Trophoblast cell (in vitro differentiated cells and primary cell): ENCODE data around the gene PCSK5.
A peak's percentile ranks its signal among the peaks of the same experiment; 100 is the strongest.

Experiments used
- DNase-seq, 2 donors: peaks; one replicate each; pipeline ENCODE4 v3.0.0-alpha.2; 2016
- H2AFZ ChIP-seq: 2 replicates; pipeline ENCODE4 v1.6.1; 2013; ENCODE audit warnings: low read length, moderate library complexity, mild to moderate bottlenecking; ENCODE audit not compliant: insufficient read depth, poor library complexity
- H2AK5ac ChIP-seq: 2 replicates; pipeline ENCODE4 v1.6.1; 2013; ENCODE audit warnings: mild to moderate bottlenecking, low read length
- H2BK120ac ChIP-seq: 2 replicates; pipeline ENCODE4 v1.6.1; 2013; ENCODE audit warnings: low read length, mild to moderate bottlenecking, moderate library complexity; ENCODE audit not compliant: insufficient read depth, poor library complexity
- H2BK12ac ChIP-seq: 2 replicates; pipeline ENCODE4 v1.6.1; 2013; ENCODE audit warnings: mild to moderate bottlenecking, low read length, moderate library complexity
- H2BK5ac ChIP-seq: 2 replicates; pipeline ENCODE4 v1.6.1; 2013; ENCODE audit warnings: low read length, low read depth, moderate library complexity, mild to moderate bottlenecking; ENCODE audit not compliant: poor library complexity
- H3K14ac ChIP-seq: 2 replicates; pipeline ENCODE4 v1.6.1; 2013; ENCODE audit warnings: mild to moderate bottlenecking, low read length
- H3K18ac ChIP-seq: 2 replicates; pipeline ENCODE4 v1.6.1; 2013; ENCODE audit warnings: mild to moderate bottlenecking, low read length
- H3K23ac ChIP-seq: 2 replicates; pipeline ENCODE4 v1.6.1; 2013; ENCODE audit warnings: low read length
- H3K27ac ChIP-seq: 2 replicates; pipeline ENCODE4 v1.5.1; 2013; ENCODE audit warnings: low read depth, mild to moderate bottlenecking, inconsistent platforms, low read length, moderate library complexity
- H3K27me3 ChIP-seq: 2 replicates; pipeline ENCODE4 v1.6.1; 2013; ENCODE audit warnings: inconsistent platforms, mild to moderate bottlenecking, low read length, moderate library complexity; ENCODE audit not compliant: insufficient read depth
- H3K36me3 ChIP-seq, 2 experiments: 1 replicate in 1 of 2; 2 replicates in 1 of 2; pipeline ENCODE4 v1.6.1; 2013; ENCODE audit warnings: low read length in 2 of 2, mild to moderate bottlenecking in 2 of 2, moderate library complexity in 1 of 2; ENCODE audit not compliant: insufficient read depth in 2 of 2, control insufficient read depth in 1 of 2
- H3K4ac ChIP-seq: 2 replicates; pipeline ENCODE4 v1.6.1; 2013; ENCODE audit warnings: low read depth, mild to moderate bottlenecking, low read length, moderate library complexity
- H3K4me1 ChIP-seq, 2 experiments: 1 replicate in 1 of 2; 2 replicates in 1 of 2; pipeline ENCODE4 v1.6.1; 2013; ENCODE audit warnings: low read length in 2 of 2, mild to moderate bottlenecking in 2 of 2, moderate library complexity in 1 of 2; ENCODE audit not compliant: insufficient read depth in 2 of 2, control insufficient read depth in 1 of 2
- H3K4me2 ChIP-seq: 2 replicates; pipeline ENCODE4 v1.6.1; 2013; ENCODE audit warnings: inconsistent platforms, mild to moderate bottlenecking, low read length, moderate library complexity
- H3K4me3 ChIP-seq: 2 replicates; pipeline ENCODE4 v1.5.1; 2013; ENCODE audit warnings: mild to moderate bottlenecking, low read depth, low read length, inconsistent platforms
- H3K79me1 ChIP-seq: one replicate; pipeline ENCODE4 v1.6.1; 2013; ENCODE audit warnings: low read length
- H3K79me2 ChIP-seq: 2 replicates; pipeline ENCODE4 v1.6.1; 2013; ENCODE audit warnings: low read length, mild to moderate bottlenecking; ENCODE audit not compliant: control insufficient read depth, insufficient read depth, poor library complexity
- H3K9ac ChIP-seq: 2 replicates; pipeline ENCODE4 v1.6.1; 2013; ENCODE audit warnings: mild to moderate bottlenecking, low read length
- H3K9me3 ChIP-seq: 2 replicates; pipeline ENCODE4 v1.6.1; 2013; ENCODE audit warnings: low read depth, mild to moderate bottlenecking, control low read depth, inconsistent platforms, low read length; ENCODE audit not compliant: insufficient read depth
- H4K12ac ChIP-seq: 2 replicates; pipeline ENCODE4 v1.6.1; 2013; ENCODE audit warnings: low read depth, mild to moderate bottlenecking, low read length, moderate library complexity
- H4K8ac ChIP-seq: 2 replicates; pipeline ENCODE4 v1.6.1; 2013; ENCODE audit warnings: low read depth, mild to moderate bottlenecking, low read length, moderate library complexity
- H4K91ac ChIP-seq: one replicate; pipeline ENCODE4 v1.6.1; 2013; ENCODE audit warnings: low read depth, mild to moderate bottlenecking, low read length, moderate library complexity
- WGBS: extraction: QIAGEN DNeasy Blood & Tissue Kit; methylation state at CpG from one replicate; pipeline ENCODE4 v1.1.7; 2013; ENCODE audit warnings: missing lambda C conversion rate; ENCODE audit not compliant: insufficient read length, insufficient coverage; ENCODE audit errors: extremely low coverage; 5-methylcytosine and 5-hydroxymethylcytosine counted together

The PCSK5 gene

GRCh38 chr9:75956161-75956560 is 65.7 kb downstream of the PCSK5 start:
- H4K8ac ChIP-seq: no peak overlapping the region
- no peak overlapping the region for H3K4ac ChIP-seq
- no peak overlapping the region for H3K9ac ChIP-seq
- no peak overlapping the region for H2AFZ ChIP-seq
- no peak overlapping the region for H3K14ac ChIP-seq
- peak; percentile 93 to 99 for DNase-seq
- no peak overlapping the region for H3K18ac ChIP-seq
- H2BK5ac ChIP-seq: no peak overlapping the region
- H3K27ac ChIP-seq: no peak overlapping the region
- no peak overlapping the region for H2AK5ac ChIP-seq
- no peak overlapping the region for H2BK12ac ChIP-seq
- no CpG with 5 or more reads among the region's 1 CpG for WGBS
- no peak overlapping the region for H2BK120ac ChIP-seq
- no peak overlapping the region for H3K4me3 ChIP-seq
- no peaks in the 10 kb centered on the region for H3K79me2 ChIP-seq
- no peak overlapping the region for H4K12ac ChIP-seq
- no peaks in the 10 kb centered on the region for H3K9me3 ChIP-seq
- H3K36me3 ChIP-seq: no peaks in the 10 kb centered on the region
- H3K4me2 ChIP-seq: no peak overlapping the region
- H3K79me1 ChIP-seq: no peaks in the 10 kb centered on the region
- H3K23ac ChIP-seq: no peak overlapping the region
- H3K27me3 ChIP-seq: no peaks in the 10 kb centered on the region
- H4K91ac ChIP-seq: no peak overlapping the region
- no peaks in the 10 kb centered on the region for H3K4me1 ChIP-seq

- H4K12ac ChIP-seq: no peak overlapping the region
- no peak overlapping the region for H3K27ac ChIP-seq
- no peak overlapping the region for H3K4ac ChIP-seq
- DNase-seq: no peak
- H2AFZ ChIP-seq: no peak overlapping the region
- H2AK5ac ChIP-seq: no peak overlapping the region
- H3K4me2 ChIP-seq: no peak overlapping the region
- peaks cover 0 to under 1% of the 10 kb centered on the region in 2 experiments for H3K4me1 ChIP-seq
- no peaks in the 10 kb centered on the region for H3K27me3 ChIP-seq
- no peak overlapping the region for H4K91ac ChIP-seq
- no peaks in the 10 kb centered on the region for H3K79me2 ChIP-seq
- no peak overlapping the region for H3K23ac ChIP-seq
- H4K8ac ChIP-seq: no peak overlapping the region
- H3K36me3 ChIP-seq: no peaks in the 10 kb centered on the region
- no peak overlapping the region for H3K18ac ChIP-seq
- no peak overlapping the region for H3K14ac ChIP-seq
- H3K4me3 ChIP-seq: no peak overlapping the region
- no peak overlapping the region for H2BK5ac ChIP-seq
- H3K79me1 ChIP-seq: no peaks in the 10 kb centered on the region
- WGBS: no CpG with 5 or more reads among the region's 3 CpGs
- H2BK12ac ChIP-seq: peak overlapping the region; percentile 9
- no peak overlapping the region for H3K9ac ChIP-seq
- H3K9me3 ChIP-seq: no peaks in the 10 kb centered on the region
- no peak overlapping the region for H2BK120ac ChIP-seq
Measured at GRCh38 chr9:75957116-75957515, 66.6 kb downstream of the PCSK5 start.

GRCh38 chr9:75958226-75958625 is 67.8 kb downstream of the PCSK5 start:
- no peak overlapping the region for H2BK5ac ChIP-seq
- no peak overlapping the region for H2BK120ac ChIP-seq
- no peak overlapping the region for H2AK5ac ChIP-seq
- no peak overlapping the region for H3K27ac ChIP-seq
- peaks cover 0 to 3% of the 10 kb centered on the region in 2 experiments for H3K4me1 ChIP-seq
- no peak for DNase-seq
- no CpG with 5 or more reads among the region's 3 CpGs for WGBS
- H4K12ac ChIP-seq: no peak overlapping the region
- H3K4me2 ChIP-seq: no peak overlapping the region
- H3K36me3 ChIP-seq: no peaks in the 10 kb centered on the region
- H4K91ac ChIP-seq: no peak overlapping the region
- H3K79me1 ChIP-seq: no peaks in the 10 kb centered on the region
- H3K79me2 ChIP-seq: no peaks in the 10 kb centered on the region
- no peaks in the 10 kb centered on the region for H3K27me3 ChIP-seq
- no peak overlapping the region for H3K4ac ChIP-seq
- H3K4me3 ChIP-seq: no peak overlapping the region
- H3K9me3 ChIP-seq: no peaks in the 10 kb centered on the region
- H3K23ac ChIP-seq: no peak overlapping the region
- no peak overlapping the region for H3K18ac ChIP-seq
- H3K9ac ChIP-seq: no peak overlapping the region
- no peak overlapping the region for H3K14ac ChIP-seq
- H4K8ac ChIP-seq: no peak overlapping the region
- H2AFZ ChIP-seq: no peak overlapping the region
- no peak overlapping the region for H2BK12ac ChIP-seq

GRCh38 chr9:75960551-75960950 is 70.1 kb downstream of the PCSK5 start:
- DNase-seq: no peak
- Histone ChIP-seq H3K4me2 (no peak overlapping the region), H3K18ac (no peak overlapping the region), H3K9me3 (no peaks in the 10 kb centered on the region), H3K79me1 (no peaks in the 10 kb centered on the region), H2BK120ac (no peak overlapping the region), H3K36me3 (no peaks in the 10 kb centered on the region), H3K23ac (no peak overlapping the region), H3K4me1 (peaks cover 0 to 3% of the 10 kb centered on the region in 2 experiments), H3K4me3 (no peak overlapping the region), H3K27ac (no peak overlapping the region), H4K91ac (no peak overlapping the region), H4K12ac (no peak overlapping the region), H2AFZ (no peak overlapping the region), H3K9ac (no peak overlapping the region), H3K4ac (no peak overlapping the region), H3K14ac (no peak overlapping the region), H3K79me2 (no peaks in the 10 kb centered on the region), H4K8ac (no peak overlapping the region), H3K27me3 (no peaks in the 10 kb centered on the region), H2AK5ac (no peak overlapping the region), H2BK5ac (no peak overlapping the region), H2BK12ac (no peak overlapping the region)
- no CpG with 5 or more reads among the region's 6 CpGs for WGBS
